CD4-positive, alpha-beta T cell (primary cell): Measurements from ENCODE around the gene REV1. TPM values are rescaled to one million over a fixed set of nuclear protein-coding genes. Genes with fewer than 3 reads are reported as not detected.

Experiments used
- ATAC-seq: fragments of 200-7000 bp; cut with Tn5 transposase; one replicate; pipeline ENCODE4 v1.10.0; 2022; ENCODE audit warnings: mild to moderate bottlenecking; ENCODE audit not compliant: poor library complexity
- CTCF ChIA-PET: fragments of 350-600 bp; sonication (Branson Sonifier 250); formaldehyde crosslinking; loops from one replicate; lab custom pipeline; 2021; ENCODE audit warnings: antibody characterized with exemption, inconsistent platforms; lab: Charles Lee
- POLR2A ChIA-PET: fragments of 350-600 bp; sonication (Branson Sonifier 250); formaldehyde crosslinking; loops from one replicate; lab custom pipeline; 2021; ENCODE audit warnings: antibody characterized with exemption, inconsistent platforms; lab: Charles Lee
- DNase-seq, 14 experiments: peaks; one replicate each; pipeline ENCODE4 v3.0.0-alpha.2; 2013 to 2020; ENCODE audit warnings: mixed read lengths in 2 of 14
- H3K27ac ChIP-seq, 2 donors: one replicate each; pipeline versions ENCODE4 v1.5.1 to v1.7.0; 2013; ENCODE audit warnings: low read length in 2 of 2, low read depth in 1 of 2, mild to moderate bottlenecking in 1 of 2
- H3K27me3 ChIP-seq, 2 experiments: 1 replicate in 1 of 2; 2 replicates in 1 of 2; pipeline versions ENCODE4 v1.6.1 to v1.7.0; 2013; ENCODE audit warnings: low read length in 2 of 2, control low read depth in 1 of 2, mild to moderate bottlenecking in 1 of 2, moderate library complexity in 1 of 2; ENCODE audit not compliant: insufficient read depth in 2 of 2, control insufficient read depth in 1 of 2
- H3K36me3 ChIP-seq: one replicate; pipeline ENCODE4 v1.6.1; 2013; ENCODE audit warnings: low read length, control low read depth; ENCODE audit not compliant: insufficient read depth
- H3K4me1 ChIP-seq: one replicate; pipeline ENCODE4 v1.6.1; 2013; ENCODE audit warnings: low read length, control low read depth; ENCODE audit not compliant: insufficient read depth
- H3K4me3 ChIP-seq: one replicate; pipeline ENCODE4 v1.5.1; 2013; ENCODE audit warnings: mild to moderate bottlenecking, low read length, moderate library complexity
- H3K9me3 ChIP-seq, 2 experiments: 1 replicate in 1 of 2; 2 replicates in 1 of 2; pipeline versions ENCODE4 v1.6.1 to v1.7.0; 2013; ENCODE audit warnings: low read length in 2 of 2, mild to moderate bottlenecking in 2 of 2, control low read depth in 1 of 2, moderate library complexity in 1 of 2; ENCODE audit not compliant: control insufficient read depth in 1 of 2, insufficient read depth in 1 of 2
- H3K27ac Mint-ChIP-seq: one replicate; pipeline ENCODE4 v1.8.0; 2020; ENCODE audit warnings: mixed read lengths
- H3K27me3 Mint-ChIP-seq: one replicate; pipeline ENCODE4 v1.8.0; 2021; ENCODE audit warnings: mixed read lengths
- H3K36me3 Mint-ChIP-seq: one replicate; pipeline ENCODE4 v1.8.0; 2021; ENCODE audit warnings: low read depth, mixed read lengths
- H3K4me1 Mint-ChIP-seq: one replicate; pipeline ENCODE4 v1.8.0; 2021; ENCODE audit warnings: low read depth, mixed read lengths
- H3K4me3 Mint-ChIP-seq: one replicate; pipeline ENCODE4 v1.8.0; 2020; ENCODE audit warnings: mild to moderate bottlenecking, mixed read lengths
- H3K9me3 Mint-ChIP-seq: one replicate; pipeline ENCODE4 v1.8.0; 2020; ENCODE audit warnings: mixed read lengths
- intact Hi-C, 2 experiments: fragments of 100-400 bp; cut with DNase I in 1 of 2; cut with micrococcal nuclease in 1 of 2; formaldehyde crosslinking; loops; one replicate each; pipeline versions ENCODE4 v1.15.1 to v1.9.0; 2023 to 2025; cut with DNase I, micrococcal nuclease
- total RNA-seq, 174 experiments: library from RNA in 2 of 174; stranded (reverse) in 2 of 174; gene quantifications; one replicate each; pipeline ENCODE4 v1.2.3 and lab custom pipeline; 2021 to 2026
- TF ChIP-seq, protein P1 (sequence below): fragments of 200-600 bp; IDR thresholded peaks from one replicate; pipeline ENCODE4 v1.8.0; 2022; ENCODE audit warnings: antibody characterized with exemption, mild to moderate bottlenecking

The REV1 gene
- total RNA-seq, 2 experiments from 2014 or later: 39.8 TPM

DNA sequence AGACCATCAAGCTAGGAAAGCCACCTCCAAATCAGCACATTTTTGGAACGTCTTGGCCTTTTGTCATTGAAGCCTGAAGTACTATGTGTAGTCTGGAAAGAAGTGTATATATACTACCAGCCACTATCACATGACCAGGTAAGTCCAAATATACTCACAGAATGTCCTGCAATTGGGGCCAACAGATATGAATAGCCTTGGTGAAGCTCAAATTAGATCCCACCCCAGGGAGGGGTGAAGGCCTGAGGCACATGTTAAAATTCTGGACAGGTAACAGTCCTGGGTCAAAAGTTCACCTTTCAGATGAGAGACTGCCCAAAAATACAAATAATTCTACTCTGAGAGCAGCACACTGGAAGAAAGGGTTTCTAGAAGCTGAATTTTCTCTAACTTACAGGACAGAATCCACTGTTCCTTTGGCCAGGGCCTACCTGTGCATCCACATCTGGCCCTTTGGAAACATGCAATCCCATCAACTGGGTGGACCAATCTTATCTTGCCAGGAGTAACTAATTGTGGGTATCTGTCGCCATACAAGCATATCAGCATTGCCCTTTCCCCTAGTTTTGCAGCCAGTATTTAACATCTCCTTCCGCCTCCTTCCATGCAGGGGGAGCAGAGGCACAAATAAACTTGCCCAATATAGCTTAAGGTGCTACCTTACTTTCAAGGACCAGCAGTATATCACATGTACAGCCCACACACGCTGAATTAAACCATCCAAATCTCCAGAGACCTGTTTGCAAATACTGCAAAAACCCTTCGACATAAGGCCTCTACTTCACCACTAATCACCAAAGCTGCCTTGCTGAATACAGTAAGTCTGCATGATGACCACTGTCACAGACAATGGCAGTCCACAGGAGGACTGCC lies 84.8 kb downstream of the REV1 start:
- TF ChIP-seq, protein P1, sequence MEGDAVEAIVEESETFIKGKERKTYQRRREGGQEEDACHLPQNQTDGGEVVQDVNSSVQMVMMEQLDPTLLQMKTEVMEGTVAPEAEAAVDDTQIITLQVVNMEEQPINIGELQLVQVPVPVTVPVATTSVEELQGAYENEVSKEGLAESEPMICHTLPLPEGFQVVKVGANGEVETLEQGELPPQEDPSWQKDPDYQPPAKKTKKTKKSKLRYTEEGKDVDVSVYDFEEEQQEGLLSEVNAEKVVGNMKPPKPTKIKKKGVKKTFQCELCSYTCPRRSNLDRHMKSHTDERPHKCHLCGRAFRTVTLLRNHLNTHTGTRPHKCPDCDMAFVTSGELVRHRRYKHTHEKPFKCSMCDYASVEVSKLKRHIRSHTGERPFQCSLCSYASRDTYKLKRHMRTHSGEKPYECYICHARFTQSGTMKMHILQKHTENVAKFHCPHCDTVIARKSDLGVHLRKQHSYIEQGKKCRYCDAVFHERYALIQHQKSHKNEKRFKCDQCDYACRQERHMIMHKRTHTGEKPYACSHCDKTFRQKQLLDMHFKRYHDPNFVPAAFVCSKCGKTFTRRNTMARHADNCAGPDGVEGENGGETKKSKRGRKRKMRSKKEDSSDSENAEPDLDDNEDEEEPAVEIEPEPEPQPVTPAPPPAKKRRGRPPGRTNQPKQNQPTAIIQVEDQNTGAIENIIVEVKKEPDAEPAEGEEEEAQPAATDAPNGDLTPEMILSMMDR: no peak
- H3K27me3 ChIP-seq: no peaks in the 10 kb centered on the region
- no peaks in the 10 kb centered on the region for H3K4me1 ChIP-seq
- POLR2A ChIA-PET: no interaction called here
- Mint-ChIP-seq H3K9me3 (no peaks in the 10 kb centered on the region), H3K4me3 (no peak overlapping the region), H3K27ac (peak overlapping the region; percentile 75), H3K27me3 (no peaks in the 10 kb centered on the region), H3K4me1 (peaks cover 12% of the 10 kb centered on the region), H3K36me3 (peaks cover 74% of the 10 kb centered on the region)
- no peak for DNase-seq
- no peak overlapping the region for H3K27ac ChIP-seq
- H3K4me3 ChIP-seq: no peak overlapping the region
- H3K36me3 ChIP-seq: peaks cover 82% of the 10 kb centered on the region
- H3K9me3 ChIP-seq: no peaks in the 10 kb centered on the region
- CTCF ChIA-PET: interaction anchor here (1.1 kb wide), 1 partner anchor 68 kb away, joined by 6 read pairs; the partner anchor contains the start of gene EIF5B
- intact Hi-C loops: loop anchor here in 1 of 2 experiments (5.0 kb wide), 1 partner anchor 87 kb away; the partner anchor contains the start of gene REV1
- ATAC-seq: no peak

DNA sequence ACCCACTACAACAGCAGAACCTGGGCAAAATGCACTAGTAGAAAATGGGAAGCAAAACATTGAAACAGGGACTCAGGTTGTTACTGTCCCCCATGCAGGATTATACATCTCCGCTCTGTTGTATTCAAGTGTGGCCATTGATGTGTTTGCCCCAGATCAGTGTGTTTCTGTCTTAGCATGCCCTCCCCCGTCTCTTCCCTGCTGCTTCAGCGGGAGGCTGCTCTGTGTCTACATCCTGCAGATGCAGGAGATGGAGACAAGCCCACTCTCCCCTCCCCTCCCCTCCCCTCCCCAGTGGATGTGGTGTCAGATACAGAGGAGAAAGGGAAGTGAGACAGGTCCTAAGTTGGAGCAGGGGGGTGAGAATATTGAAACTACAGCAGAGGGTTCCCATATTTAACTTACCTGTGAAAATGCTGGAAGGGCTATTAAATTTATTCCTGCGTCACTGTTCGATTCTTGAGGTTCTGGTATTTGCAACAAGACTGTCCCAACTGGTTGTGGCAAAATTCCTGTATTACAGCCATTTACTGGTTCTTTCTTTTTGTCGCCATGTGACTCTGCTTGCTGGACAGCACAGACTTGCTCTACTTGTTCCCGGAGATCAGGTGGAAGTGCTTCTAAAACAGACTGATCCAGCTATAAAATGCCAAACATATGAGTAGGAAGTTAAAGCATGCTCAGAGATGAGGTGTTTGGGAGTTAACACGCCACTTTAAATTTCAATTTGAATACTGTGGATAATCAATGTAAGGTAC lies 85.6 kb downstream of the REV1 start:
- Histone ChIP-seq H3K9me3 (no peaks in the 10 kb centered on the region), H3K27me3 (no peaks in the 10 kb centered on the region), H3K4me1 (no peaks in the 10 kb centered on the region), H3K27ac (no peak overlapping the region), H3K36me3 (peaks cover 84% of the 10 kb centered on the region), H3K4me3 (no peak overlapping the region)
- H3K27ac Mint-ChIP-seq: peak overlapping the region; percentile 65
- H3K27me3 Mint-ChIP-seq: no peaks in the 10 kb centered on the region
- CTCF ChIA-PET: interaction anchor here (1.1 kb wide), 1 partner anchor 67 kb away, joined by 6 read pairs; the partner anchor contains the start of gene EIF5B
- H3K9me3 Mint-ChIP-seq: no peaks in the 10 kb centered on the region
- no peak overlapping the region for H3K4me3 Mint-ChIP-seq
- peaks cover 12% of the 10 kb centered on the region for H3K4me1 Mint-ChIP-seq
- peaks cover 74% of the 10 kb centered on the region for H3K36me3 Mint-ChIP-seq
- no peak for ATAC-seq
- intact Hi-C loops: loop anchor here in 1 of 2 experiments (5.0 kb wide), 1 partner anchor 88 kb away; the partner anchor contains the start of gene REV1
- POLR2A ChIA-PET: interaction anchor here (0.6 kb wide), 1 partner anchor 37 kb away, joined by 3 read pairs; no protein-coding TSS in a partner anchor
- TF ChIP-seq, protein P1: no peak
- no peak for DNase-seq

DNA sequence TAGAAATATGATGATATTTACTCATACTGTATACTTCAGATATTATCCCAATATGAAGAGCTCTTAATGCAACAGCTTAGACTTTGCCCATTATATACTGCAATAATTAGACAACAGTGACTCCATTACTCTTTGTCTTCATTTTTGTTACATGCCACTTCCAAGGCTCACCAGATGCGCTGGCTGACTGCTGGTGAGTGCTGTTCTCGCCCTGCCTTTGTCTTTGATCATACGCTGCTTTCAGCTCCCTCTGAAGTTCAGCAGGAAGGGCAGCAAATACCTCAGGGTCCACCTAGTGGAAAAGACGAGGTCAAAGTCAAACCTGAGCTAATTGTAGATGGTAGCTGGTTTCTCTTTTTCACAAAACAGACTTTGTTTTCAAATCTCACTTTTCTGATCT lies 86.3 kb downstream of the REV1 start:
- TF ChIP-seq, protein P1: no peak
- H3K4me1 Mint-ChIP-seq: peaks cover 12% of the 10 kb centered on the region
- peaks cover 79% of the 10 kb centered on the region for H3K36me3 Mint-ChIP-seq
- ATAC-seq (no peak), DNase-seq (peak in 3 of 14 experiments; percentile 4 to 38 (median 19))
- H3K27me3 Mint-ChIP-seq: no peaks in the 10 kb centered on the region
- no peaks in the 10 kb centered on the region for H3K9me3 Mint-ChIP-seq
- ChIA-PET CTCF (interaction anchor here (1.1 kb wide), 1 partner anchor 66 kb away, joined by 6 read pairs; the partner anchor contains the start of gene EIF5B), POLR2A (interaction anchor here (0.6 kb wide), 1 partner anchor 37 kb away, joined by 3 read pairs; no protein-coding TSS in a partner anchor)
- Histone ChIP-seq H3K4me1 (no peaks in the 10 kb centered on the region), H3K4me3 (no peak overlapping the region), H3K36me3 (peaks cover 84% of the 10 kb centered on the region), H3K27ac (no peak overlapping the region), H3K9me3 (no peaks in the 10 kb centered on the region), H3K27me3 (no peaks in the 10 kb centered on the region)
- H3K27ac Mint-ChIP-seq: peak overlapping the region; percentile 65
- no peak overlapping the region for H3K4me3 Mint-ChIP-seq
- intact Hi-C loops: loop anchor here in 1 of 2 experiments (5.0 kb wide), 1 partner anchor 89 kb away; the partner anchor contains the start of gene REV1
